Activated CD4-positive, CD25-positive, alpha-beta regulatory T cell treated with anti-CD3 and anti-CD28 coated beads, Interleukin-2, amount 50 U/mL, for 72 hours (primary cell): ENCODE measurements around the gene DNPH1.
A peak's percentile ranks its signal among the peaks of the same experiment; 100 is the strongest.

ENCODE experiments used
- DNase-seq: peaks from one replicate; pipeline ENCODE4 v3.0.0; 2021

Gene DNPH1, protein sequence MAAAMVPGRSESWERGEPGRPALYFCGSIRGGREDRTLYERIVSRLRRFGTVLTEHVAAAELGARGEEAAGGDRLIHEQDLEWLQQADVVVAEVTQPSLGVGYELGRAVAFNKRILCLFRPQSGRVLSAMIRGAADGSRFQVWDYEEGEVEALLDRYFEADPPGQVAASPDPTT

DNA sequence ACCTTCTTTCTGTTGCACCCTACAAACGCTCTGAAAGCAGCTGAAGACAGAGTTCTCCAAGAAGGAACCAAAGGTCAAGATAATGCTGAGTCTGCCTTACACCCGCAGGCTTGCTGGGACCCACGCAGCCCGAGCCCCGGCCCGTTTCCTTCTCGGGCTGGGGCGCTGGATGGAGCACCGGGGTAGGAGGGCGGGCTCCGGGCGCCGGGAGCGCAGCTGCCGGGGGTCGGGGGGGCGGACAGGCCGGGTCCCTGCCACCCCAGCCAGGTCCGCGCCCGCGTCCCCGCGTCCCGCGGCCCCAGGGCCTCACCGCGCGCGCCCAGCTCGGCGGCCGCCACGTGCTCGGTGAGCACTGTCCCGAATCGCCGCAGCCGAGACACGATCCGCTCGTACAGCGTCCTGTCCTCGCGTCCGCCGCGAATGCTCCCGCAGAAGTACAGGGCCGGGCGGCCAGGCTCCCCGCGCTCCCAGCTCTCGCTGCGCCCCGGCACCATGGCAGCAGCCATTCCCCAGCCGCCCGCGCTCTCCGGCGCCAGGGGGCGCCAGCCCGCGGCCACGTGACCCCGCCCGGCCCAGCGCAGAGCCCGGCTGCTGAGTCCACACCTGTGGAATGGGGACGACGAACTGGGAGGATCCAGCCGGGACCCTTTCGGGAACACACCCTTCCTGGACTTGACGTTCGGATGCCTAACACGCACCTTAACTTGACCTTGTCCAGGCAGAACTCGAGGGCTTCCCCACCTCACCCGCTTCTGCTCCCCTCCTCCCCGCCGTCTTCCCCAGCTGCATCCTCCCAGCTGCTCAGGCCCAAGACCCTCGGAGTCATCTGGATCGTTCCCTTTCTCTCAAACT is at the start of gene DNPH1:
Gene DNPH1 (minus strand): TSS at position 531 of the 852 bp plus-strand sequence. CDS start 25 bp downstream, at position 506.
- peak; percentile 88 for DNase-seq

DNA sequence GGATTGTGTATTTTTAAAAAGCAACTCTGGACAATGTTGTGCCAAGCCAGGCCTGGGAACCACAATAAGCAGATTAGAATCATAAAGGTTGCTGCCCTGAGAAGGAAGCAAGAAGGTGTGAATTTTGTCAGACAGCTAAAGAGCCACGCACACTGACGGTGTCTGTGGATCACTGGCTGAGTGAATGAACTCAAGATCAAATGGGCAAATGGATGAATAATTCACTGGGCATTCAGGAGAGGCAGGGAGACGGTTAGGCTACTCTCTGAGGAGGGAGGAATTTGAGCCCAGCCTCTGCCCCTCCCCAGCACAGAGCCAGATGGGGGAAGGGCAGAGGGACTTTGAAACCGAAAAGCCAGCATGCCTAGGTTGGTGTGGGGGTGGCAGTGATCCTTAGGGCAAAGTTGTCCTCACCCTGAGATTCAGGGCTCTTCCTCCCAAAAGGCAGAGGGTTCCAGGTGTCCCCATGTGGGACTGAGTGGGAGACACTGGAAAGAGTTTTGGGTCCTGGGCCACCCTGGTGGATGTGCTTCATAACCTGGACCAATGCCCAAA is 49.3 kb upstream of the DNPH1 start:
- no peak for DNase-seq

DNA sequence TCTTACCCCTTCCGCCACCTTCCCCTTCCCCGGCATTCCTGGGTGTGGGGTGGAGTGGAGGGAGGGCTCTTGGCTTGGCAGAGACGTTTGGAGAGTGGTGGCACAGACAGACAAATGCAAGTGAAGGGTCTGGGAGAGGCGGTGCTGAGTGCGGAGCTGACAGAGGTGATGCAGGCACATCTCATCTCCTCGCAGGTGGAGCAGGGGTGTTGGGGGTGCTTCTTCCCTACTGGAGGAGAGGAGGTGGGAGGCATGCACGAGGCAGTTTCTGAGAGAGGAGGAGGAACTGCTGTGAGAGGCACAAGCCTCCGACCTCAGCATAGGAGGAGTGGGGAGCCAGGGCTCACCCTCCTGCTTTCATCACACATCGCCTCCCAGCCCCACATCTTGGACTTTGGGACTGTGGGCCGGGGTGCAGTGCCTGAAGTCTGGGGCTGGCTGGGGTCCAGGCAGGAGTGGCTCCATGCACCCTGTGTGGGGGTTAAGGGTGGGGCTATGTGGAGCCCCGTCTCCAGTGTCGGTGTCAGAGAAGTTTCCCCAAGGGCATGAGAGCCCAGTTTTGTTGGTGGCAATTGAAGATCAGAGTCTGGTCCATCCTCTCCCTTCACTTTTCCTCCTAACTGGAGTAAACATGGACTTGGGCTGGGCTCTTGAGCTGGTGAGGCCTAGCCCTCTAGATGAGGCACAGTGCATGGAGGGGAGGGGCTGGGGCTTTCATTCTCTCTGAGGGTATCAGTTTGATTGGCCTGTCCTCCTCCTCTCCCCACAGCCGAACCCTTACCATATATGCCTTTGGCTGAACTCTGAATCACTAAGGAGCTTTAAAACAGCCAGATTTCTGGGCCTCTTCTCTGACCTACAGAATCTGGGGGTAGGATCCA is 48.6 kb upstream of the DNPH1 start:
- DNase-seq, result no peak

DNA sequence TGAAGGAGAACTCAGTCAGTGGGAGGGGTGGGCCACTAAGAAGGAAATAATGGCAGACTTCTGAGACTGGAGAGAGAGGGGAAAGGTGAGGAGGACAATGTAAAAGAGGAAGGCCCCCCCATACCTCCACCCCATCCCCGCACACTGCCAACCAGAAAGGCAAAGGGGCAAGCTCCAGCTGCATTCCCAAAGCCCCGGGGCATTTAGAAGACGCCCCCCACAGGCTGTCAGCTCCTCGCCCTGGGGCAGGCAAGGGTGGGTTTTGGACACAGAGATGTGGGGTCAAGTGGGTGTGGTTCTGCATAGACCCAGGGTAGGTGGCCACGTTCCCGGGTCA is 48.0 kb upstream of the DNPH1 start:
- DNase-seq, result no peak

DNA sequence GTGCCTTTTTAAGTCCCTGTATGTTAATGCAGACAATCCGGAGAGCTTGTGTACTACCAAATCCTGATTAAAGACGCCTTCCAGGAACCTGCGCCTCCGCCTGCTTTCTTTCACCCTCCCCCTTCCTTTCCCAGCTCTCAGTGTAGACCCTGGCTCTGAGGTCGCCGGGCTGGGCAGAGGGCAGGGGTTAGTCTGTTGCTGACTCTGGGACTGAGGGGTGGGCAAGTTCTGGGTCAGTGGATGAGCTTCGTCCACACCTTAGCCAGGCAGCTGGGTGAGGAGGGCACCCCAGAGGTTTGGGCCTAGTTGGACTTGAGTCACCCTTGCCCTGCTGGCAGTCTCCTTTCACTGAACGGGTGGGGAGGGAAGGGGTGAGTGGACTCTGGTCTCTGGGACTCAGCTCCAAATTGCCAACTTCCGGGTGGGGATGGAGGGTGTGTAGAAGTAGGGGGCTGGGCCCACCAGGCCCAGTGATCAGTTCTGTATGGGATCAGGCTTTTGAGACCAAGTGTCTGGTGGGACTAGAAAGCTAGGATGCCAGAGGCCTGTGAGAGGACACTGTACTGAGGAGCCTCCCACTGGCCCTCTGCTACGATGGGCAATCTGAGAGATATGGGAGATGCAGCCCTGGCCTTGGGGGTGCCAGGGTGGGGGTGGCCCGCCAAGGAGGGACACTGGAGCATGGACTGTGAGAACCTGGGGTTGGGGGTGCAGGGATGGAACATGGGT is 47.5 kb upstream of the DNPH1 start:
- DNase-seq, result no peak

DNA sequence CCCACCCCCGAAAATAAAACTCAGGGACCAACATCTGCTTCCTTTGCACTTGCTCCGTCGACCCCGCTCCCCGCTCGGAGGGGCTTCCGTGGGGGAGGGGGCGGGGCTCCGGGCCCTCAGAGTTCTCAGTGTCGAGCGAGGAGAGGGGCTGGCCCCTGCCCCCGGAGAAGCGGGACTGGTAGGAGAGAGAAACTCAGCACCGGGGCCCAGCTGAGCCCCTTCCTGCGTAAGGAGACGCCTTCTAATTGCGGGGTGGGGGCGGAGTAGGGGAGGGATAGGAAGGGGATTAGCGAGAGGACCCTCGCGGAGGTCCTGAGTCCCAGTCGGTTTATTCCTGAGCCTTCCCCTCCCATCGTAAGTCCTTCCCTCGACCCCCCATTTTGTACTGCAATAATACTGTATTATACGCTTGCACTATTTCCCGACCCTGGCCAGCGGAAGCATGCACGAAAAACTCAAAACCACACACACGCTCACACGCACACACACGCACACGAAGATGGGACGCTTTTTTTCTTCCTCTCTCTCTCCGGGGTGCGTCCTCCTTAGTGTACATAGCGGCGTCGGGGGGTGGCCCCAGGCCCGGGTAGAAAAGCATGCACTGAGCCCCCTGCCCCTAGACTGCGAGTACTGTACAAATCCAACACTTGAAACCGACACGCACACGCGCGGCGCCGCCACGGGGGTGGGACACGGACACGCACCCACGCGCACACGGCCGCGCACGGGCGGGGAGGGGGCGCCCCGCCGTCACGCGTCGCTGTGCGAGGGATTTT is 46.7 kb upstream of the DNPH1 start:
- no peak for DNase-seq

DNA sequence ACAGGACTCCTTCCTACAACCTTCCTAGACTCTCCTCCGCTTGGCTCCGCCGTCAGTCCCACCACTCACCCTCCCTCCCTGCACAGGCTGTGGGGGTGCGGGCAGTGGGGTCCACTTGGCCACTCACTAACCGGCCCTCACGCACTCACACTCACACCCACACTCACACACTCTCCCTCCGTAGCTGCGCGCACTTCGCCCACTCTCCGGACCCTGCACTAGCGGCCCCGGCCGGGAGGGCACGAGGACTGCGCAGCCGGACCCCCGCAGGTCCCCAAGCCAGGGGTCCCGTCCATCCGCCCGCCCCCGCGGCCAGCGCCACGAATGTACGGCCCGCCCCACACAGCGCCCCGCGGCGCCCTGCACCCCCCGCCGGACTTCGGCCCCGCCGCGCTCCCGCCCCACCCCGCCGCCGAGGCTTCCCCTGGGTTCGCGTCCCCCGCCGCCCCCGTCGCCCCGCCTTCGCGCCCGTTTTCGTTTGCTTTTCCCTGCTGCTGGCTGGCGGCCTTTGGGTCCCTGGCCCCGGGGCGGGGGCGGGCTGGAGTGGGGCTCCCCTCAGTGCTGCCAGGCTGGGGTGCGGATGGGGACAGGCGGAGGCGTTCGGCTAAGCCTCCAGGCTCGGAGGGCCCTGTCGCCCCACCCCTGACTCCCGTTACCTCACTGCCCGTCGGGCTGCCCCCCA is 45.8 kb upstream of the DNPH1 start:
- no peak for DNase-seq

DNA sequence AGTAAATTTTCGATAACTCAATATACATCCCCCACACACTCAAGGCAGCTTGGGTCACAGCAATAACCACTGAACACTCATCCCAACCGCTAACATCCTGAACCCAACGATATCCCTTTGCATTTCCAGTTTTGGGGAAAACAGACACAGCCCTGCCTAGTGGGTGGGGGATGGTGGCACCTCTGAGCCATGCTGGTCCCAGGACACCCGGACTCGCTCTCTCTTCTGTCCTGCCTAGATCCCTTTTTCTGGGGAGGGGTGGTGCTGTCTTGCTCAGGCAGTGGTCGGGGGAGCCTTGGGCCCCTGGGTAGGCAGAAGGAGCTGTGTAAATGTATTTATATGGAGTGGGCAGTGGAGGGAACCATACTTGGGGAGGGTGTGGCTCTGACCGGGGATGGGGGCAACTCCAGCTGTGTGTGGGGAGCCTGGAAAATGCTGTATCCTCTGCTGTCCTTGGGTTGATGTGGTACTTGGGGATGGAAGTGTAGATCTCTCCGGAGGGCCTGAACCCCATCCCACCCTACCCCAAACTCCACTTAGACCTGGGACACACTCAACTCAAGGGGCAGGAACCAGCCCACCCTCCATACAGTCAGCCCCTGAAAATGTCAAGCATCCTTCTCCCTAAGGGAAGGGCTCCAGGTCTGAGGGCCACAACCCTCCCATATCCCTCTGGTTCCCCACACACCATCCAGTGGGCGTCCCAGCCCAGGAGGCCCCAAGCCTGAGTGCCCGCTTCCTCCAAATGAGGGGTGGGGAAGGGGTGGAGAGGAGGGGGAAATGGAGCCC is 45.0 kb upstream of the DNPH1 start:
- DNase-seq, result no peak

DNA sequence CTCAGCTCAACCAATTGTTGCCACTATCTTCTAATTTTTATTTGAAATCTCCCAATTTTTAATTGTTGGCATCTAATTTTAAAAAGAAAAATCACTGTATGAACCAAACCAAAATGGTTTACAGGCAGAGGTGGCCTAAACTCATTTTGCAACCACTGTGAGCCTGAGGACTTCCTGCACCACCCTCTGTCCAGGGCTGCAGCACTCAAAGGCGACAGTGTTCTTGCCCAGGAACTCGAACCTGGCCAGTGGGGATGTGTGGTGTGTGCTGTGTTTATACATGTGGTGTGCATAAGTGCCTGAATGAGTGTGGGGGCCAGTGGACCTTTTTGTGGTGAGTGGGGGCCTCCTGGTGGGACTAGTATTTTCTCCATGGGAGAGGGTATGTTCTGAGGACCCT is 44.4 kb upstream of the DNPH1 start:
- no peak for DNase-seq

DNA sequence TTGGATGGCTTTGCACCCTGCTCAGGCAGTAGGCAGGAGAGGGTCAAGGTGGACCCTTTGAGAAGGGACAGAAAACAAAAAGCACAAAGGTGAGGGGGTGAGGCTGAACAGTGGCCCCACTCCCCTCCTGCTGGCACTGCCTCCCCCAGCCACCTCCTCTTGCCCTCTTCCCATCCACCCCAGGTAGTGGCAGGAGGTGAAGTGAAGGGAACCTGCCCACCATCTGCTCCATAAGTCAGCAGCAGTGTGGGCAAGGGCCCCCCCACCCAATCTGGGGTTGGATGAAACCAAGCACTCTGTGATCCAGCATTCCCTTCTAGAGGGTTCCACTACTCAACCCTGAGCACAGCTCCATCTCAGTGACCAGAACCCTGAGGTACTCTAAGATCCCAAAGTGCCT is 42.7 kb upstream of the DNPH1 start:
- DNase-seq, result no peak

DNA sequence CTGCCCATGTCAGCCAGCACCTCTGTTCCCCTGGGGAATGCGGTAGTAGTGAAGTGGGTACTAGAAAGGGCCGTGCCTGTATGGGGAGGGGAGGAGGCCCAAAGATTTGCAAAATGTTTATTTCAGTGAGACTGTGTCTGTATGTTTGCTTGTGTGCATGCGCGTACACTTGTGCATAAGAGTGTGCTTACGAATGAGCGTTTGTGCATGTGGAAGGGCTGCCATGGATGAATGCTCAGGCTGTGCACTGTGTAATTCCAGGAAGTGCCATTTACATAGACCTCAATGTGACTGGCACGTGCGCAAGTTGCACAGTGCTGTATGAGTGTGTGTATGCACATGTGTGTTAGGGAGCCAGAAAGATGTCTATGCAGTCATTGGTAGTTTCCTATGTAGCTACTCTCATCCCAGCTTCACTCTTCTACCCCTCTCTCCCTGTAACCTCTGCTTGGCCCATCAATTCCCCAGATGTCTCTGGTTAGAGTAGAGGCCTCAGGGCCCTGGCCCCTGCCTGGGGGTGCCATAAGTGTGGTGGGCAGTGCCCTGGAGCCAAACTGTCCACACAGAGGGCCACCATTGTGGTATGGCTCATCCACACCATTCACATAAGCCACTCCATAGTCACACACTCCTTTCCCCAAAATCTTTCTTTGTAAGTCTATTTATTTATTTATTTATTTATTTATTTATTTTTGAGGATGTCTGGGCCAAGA is 42.0 kb upstream of the DNPH1 start:
- DNase-seq, result no peak

DNA sequence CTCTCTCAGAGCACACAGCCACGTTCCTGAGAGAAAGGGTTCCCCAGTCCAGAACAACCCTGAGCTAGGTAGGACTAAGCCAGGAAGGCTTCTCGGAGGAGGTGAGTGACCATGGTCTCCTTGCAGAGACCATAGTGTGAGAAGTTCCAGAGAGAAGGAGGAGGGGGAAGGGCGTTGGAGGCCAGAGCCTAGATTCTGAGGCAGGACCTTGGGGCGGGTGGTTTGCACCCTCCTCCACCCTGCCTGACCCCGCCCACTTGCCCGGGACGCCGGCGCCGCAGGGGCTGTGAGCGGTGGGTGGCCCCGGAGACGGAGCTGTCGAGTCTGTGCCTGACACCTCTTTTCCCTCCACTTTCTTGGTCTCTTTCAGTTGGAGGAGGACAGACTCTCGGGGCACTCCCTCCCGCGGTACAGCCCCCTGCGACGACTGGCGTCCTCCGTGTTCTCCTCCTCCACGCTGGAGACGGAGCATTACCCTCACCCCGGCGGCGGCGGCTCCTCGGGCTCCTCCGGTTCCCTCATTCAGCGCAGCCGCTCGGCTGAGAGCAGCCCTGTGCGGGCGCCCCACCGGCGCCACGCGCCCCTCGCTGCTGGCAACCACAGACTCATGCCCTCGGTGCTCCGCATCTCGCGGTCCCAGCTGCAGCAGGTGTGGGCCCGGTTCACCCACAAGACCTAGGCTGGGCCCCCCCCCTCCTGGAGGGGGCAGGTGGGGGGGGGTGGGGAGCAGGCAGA is 40.2 kb upstream of the DNPH1 start:
- peak; percentile 52 for DNase-seq

DNA sequence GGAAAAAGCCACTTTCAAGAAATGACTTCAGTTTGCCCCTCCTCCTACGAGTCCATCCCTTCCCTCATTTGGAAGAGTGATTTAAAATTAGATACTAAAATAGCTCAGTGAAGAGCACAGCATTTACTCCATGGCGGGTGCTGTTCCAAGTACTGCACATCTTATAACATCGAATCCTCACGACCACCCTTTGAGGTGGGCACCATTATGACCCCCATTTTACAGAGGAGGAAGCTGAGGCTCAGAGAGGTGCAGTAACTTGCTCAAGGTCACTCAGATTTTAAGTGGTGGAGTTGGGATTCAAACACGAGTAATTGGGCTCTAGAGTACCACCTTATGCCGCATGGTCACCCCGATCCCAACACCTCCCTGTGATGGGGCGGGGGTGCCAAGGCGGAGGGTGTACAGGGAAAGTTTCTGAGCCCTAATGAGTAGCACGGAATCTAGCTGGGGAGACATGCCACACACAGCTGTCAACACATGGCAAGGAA is 39.5 kb upstream of the DNPH1 start:
- DNase-seq, result no peak

DNA sequence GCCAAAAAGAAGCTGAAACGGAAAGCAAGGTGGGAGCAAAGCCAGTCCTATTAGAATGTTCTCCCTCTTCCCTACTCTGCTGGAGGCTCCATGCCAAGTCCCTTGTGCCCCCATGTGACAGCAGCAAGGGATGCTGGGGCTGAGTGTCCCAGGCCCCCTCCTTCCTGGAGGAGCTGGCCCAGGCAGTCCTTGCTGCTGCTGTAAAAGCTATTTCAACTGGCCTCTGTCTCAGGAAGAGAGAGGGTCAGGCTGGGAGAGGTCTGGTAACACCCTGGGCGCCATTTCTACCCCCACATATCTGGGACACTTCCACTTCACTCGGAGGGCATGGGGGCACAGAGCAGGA is 39.0 kb upstream of the DNPH1 start:
- no peak for DNase-seq

DNA sequence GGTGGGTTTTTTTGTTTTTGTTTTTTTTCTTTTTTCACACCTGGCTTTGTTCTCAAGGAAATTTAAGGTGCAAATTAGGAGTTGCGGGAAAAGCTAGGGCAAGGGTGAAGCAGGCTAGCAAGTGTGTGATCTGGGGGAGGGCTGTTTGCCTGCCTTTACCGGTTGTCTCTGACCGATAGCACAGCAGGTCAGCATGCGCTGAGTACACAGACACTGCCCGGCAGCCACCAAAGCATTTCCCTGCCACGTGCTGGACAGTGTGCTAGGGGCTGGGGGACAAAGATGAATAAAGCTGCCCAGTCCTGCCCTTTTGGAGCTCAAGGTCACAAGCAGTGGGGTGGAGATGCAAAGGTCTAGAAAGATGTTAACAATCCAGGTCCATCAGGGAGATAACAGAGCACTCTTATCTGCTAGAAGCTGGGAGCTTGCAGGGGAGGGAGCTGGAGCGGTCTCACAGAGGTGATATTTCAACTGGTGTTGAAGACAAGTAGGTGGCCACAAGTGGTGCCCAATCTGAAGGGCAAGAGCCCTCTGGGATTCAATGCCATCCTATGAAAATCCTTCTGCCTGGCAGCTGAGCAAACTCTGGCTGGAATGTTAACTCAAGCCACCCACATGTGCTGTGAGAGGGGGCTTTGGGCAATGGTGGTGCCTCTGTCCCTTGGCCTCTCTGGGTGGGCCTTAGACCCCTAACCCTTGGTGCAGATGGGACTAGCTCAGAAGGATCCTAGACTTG is 38.5 kb upstream of the DNPH1 start:
- DNase-seq, result no peak

DNA sequence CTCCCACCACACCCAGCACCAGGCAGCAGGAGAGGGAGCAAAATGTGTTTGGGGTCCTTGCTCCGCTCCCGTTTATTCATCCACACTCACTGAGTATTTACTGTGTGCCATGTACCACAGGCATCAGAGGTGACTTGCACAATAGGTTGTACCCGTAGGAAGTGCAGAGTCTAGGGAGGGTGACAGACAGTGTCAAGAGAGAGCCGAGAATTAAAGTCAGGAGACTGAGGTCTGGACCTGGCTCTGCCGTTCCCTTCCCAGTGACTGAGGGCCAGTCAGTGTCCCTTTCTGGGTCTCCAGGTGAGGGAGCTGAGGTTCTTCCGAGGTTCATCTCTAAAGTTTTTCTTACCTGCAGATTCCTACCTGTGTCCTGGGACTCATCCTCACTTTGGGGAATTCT is 36.3 kb upstream of the DNPH1 start:
- DNase-seq, result no peak

DNA sequence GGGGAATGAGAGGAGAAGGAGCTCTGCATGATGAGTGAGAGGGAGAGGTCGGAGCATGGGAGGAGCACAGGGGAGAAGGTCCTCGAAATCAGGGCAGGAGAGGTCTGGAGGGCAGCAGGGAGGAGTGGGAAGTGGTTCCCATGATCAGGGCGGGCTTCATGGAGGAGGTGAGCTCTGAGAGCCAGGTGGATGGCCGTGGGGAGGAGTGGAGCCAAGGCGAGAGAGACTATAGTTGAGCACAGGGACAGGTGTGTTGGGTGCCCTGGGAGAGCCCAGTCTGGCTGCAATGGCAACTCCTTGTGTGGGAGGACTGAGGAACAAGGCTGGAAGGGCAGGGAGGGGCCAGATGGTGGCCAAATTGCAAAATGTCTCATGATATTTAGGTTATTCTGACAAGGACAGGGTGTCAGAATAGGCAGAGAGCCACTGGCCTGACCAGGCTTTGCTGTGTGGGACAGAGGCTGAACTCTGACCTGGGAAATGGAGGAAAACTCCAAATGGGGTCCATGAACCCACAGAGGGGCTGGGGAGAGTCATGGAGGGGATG is 35.4 kb upstream of the DNPH1 start:
- no peak for DNase-seq
